GM12878 (cell line): ENCODE measurements around the gene PTGFRN. TPM values are rescaled to one million over a fixed set of nuclear protein-coding genes. Genes with fewer than 3 reads are reported as not detected.

ENCODE experiments used
- ATAC-seq: fragments of 200-7000 bp; cut with Tn5 transposase; 3 replicates; pipeline ENCODE4 v1.9.1; 2020; ENCODE audit warnings: mild to moderate bottlenecking, moderate library complexity
- BruUV-seq: library from RNA; stranded (reverse); fragments of 400-500 nt; replicated peaks from 2 replicates; lab custom pipeline; 2021; lab: Mats Ljungman, UMichigan
- CTCF ChIA-PET: fragments of 300-600 bp; sonication (Branson Sonifier 250); formaldehyde crosslinking; extraction: SDS; loops from one replicate; lab custom pipeline; 2021; ENCODE audit warnings: inconsistent platforms; lab: Yijun Ruan, JAX
- POLR2A ChIA-PET: fragments of 350-600 bp; formaldehyde crosslinking; extraction: SDS; loops from one replicate; lab custom pipeline; 2021; ENCODE audit warnings: inconsistent platforms; lab: Charles Lee
- RAD21 ChIA-PET: fragments of 300-600 bp; sonication (Branson Sonifier 250); formaldehyde crosslinking; loops from one replicate; lab custom pipeline; 2023; ENCODE audit warnings: antibody characterized with exemption; ENCODE audit not compliant: unreplicated experiment; lab: Charles Lee
- SMC1A ChIA-PET: fragments of 300-600 bp; sonication (Branson Sonifier 250); formaldehyde crosslinking; loops from one replicate; lab custom pipeline; 2023; ENCODE audit not compliant: unreplicated experiment, uncharacterized antibody; lab: Charles Lee
- DNase-seq: peaks from one replicate; pipeline ENCODE4 v3.0.0-alpha.2; 2011; ENCODE audit warnings: low read depth, low spot score
- FAIRE-seq: peaks from 3 replicates; lab custom pipeline; 2011; peaks lifted over from hg19 to GRCh38; lab: Jason Lieb, UNC
- H2AFZ ChIP-seq: 2 replicates; pipeline ENCODE4 v1.6.0; 2011; ENCODE audit warnings: low read depth, low read length, control low read depth; ENCODE audit not compliant: control insufficient read depth
- H3K27ac ChIP-seq: 2 replicates; pipeline ENCODE4 v1.5.1; 2011; ENCODE audit warnings: control low read depth; ENCODE audit not compliant: control insufficient read depth, insufficient read depth
- H3K27me3 ChIP-seq, 2 experiments: replicated peaks in 1 of 2; 2 replicates each; pipeline versions ENCODE4 v1.6.0 to v1.6.1; 2011; ENCODE audit warnings: low read length in 1 of 2; ENCODE audit not compliant: control insufficient read depth in 2 of 2, insufficient read depth in 2 of 2
- H3K36me3 ChIP-seq, 2 experiments: 2 replicates each; pipeline ENCODE4 v1.5.1; 2011; ENCODE audit warnings: low read length in 1 of 2; ENCODE audit not compliant: control insufficient read depth in 2 of 2, insufficient read depth in 2 of 2
- H3K4me1 ChIP-seq: 2 replicates; pipeline ENCODE4 v1.6.1; 2011; ENCODE audit warnings: mild to moderate bottlenecking, low read length, moderate library complexity, mixed read lengths; ENCODE audit not compliant: control insufficient read depth, insufficient read depth
- H3K4me2 ChIP-seq: 2 replicates; pipeline ENCODE4 v1.6.0; 2011; ENCODE audit warnings: control low read depth; ENCODE audit not compliant: control insufficient read depth, insufficient read depth
- H3K4me3 ChIP-seq: fragments of 200-600 bp; sonication (generic); 2 replicates; pipeline ENCODE4 v1.5.1; 2016
- H3K79me2 ChIP-seq: 2 replicates; pipeline ENCODE4 v1.6.0; 2011; ENCODE audit warnings: low read length; ENCODE audit not compliant: control insufficient read depth, insufficient read depth
- H3K9ac ChIP-seq: 2 replicates; pipeline ENCODE4 v1.8.0; 2011; ENCODE audit warnings: low read length, control low read depth, mixed read lengths; ENCODE audit not compliant: control insufficient read depth, insufficient read depth
- H3K9me3 ChIP-seq: replicated peaks from 3 replicates; pipeline ENCODE4 v1.5.1; 2011; ENCODE audit warnings: mild to moderate bottlenecking, low read length; ENCODE audit not compliant: control insufficient read depth, insufficient read depth
- H4K20me1 ChIP-seq: 2 replicates; pipeline ENCODE4 v1.6.0; 2011; ENCODE audit not compliant: control insufficient read depth, insufficient read depth
- LARP7 ChIP-seq: fragments of 450-650 bp; IDR thresholded peaks from 2 replicates; pipeline ENCODE4 v1.6.1; 2017; ENCODE audit warnings: mild to moderate bottlenecking
- SP1 ChIP-seq: IDR thresholded peaks from one replicate; pipeline ENCODE4 v1.6.1; 2011; ENCODE audit warnings: low read depth, low read length
- SREBF1 ChIP-seq: IDR thresholded peaks from 2 replicates; pipeline ENCODE4 v1.6.1; 2012; ENCODE audit warnings: mild to moderate bottlenecking, low read length
- SREBF2 ChIP-seq: IDR thresholded peaks from 2 replicates; pipeline ENCODE4 v1.6.1; 2012; ENCODE audit warnings: mild to moderate bottlenecking, low read length
- WGBS: methylation state at CpG from one replicate; pipeline ENCODE4 v1.1.6; 2016; ENCODE audit warnings: low lambda C conversion rate; ENCODE audit not compliant: insufficient replicate concordance, insufficient coverage; ENCODE audit errors: missing lambda C conversion rate; 5-methylcytosine and 5-hydroxymethylcytosine counted together
- in situ Hi-C: fragments of 300-500 bp; cut with MboI; formaldehyde crosslinking; loops from 9 replicates; pipeline ENCODE4 v1.14.3; 2018; ENCODE audit warnings: mixed read lengths
- intact Hi-C: fragments of 100-400 bp; cut with micrococcal nuclease; formaldehyde crosslinking; loops from one replicate; pipeline ENCODE4 v1.14.2; 2022; ENCODE audit not compliant: unreplicated experiment
- polyA plus RNA-seq, 11 experiments: library from polyadenylated mRNA; depleted of rRNA in 4 of 11; unstranded in 6 of 11; stranded (reverse) in 5 of 11; fragments of >200 nt; fragmentation: Nextera tagmentation in 4 of 11; fragmentation: Illumina TruSeq in 1 of 11; extraction: Ambion mirVana in 4 of 11; extraction: Trizol in 1 of 11; gene quantifications; 1 replicate in 1 of 11; 2 replicates in 10 of 11; pipeline versions ENCODE4 v1.2.1 to v1.2.3, GENCODE V29; 2011 to 2016; ENCODE audit warnings: inconsistent platforms in 2 of 11, missing spikeins in 2 of 11, low read depth in 1 of 11
- total RNA-seq, 4 experiments: library from RNA; depleted of rRNA in 3 of 4; stranded (reverse); fragments of >200 nt in 3 of 4; fragmentation: Illumina TruSeq in 1 of 4; extraction: Trizol in 1 of 4; gene quantifications; 2 replicates each; pipeline versions ENCODE4 v1.2.1 to v1.2.3, GENCODE V29; 2013 to 2021

PTGFRN gene
- total and polyA plus RNA-seq, 10 of the 15 experiments (the other 5 are each of a cell fraction or from before 2014, with no cell fraction given), result 2.7 to 8.3 (median 5.1) TPM

DNA sequence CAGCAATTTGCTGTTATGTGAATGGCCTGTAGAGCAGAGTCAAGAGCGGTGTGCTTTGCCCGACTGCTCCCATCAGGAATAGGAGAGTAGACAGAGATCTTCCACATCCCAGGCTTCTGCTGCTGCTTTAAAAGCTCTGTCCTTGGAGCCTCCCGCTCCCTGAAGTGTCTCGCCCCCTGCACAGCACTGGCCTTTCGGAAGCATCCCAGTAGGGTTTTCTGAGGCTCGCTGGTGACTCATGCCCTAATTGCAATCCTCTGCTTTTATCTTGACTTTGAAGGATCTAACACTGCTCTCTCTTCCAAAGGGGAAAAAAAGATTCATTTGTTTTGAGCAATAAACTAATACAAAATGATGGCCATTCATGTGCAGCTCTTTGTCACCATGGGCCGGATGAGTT lies 78.5 kb downstream of the PTGFRN start:
- Histone ChIP-seq H3K36me3 (no peaks in the 10 kb centered on the region), H3K4me2 (no peak overlapping the region), H3K27me3 (peaks cover 0 to 3% of the 10 kb centered on the region in 2 experiments; a peak in 2 of 4 replicates), H2AFZ (no peak overlapping the region), H3K4me3 (no peak overlapping the region), H3K79me2 (no peaks in the 10 kb centered on the region), H3K27ac (no peak overlapping the region), H3K4me1 (no peaks in the 10 kb centered on the region), H3K9ac (no peak overlapping the region), H4K20me1 (no peaks in the 10 kb centered on the region), H3K9me3 (no peaks in the 10 kb centered on the region)
- RAD21 ChIA-PET, result no interaction called here
- WGBS, result 73% methylated on average over 7 of the region's 7 CpGs
- in situ Hi-C loops (no loop called here), intact Hi-C loops (no loop called here)
- no peak for ATAC-seq
- CTCF ChIA-PET, result no interaction called here
- no TSS peak for BruUV-seq
- no peak for DNase-seq
- no peak for TF ChIP-seq LARP7
- TF ChIP-seq SP1, result no peak
- no peak for TF ChIP-seq SREBF1
- POLR2A ChIA-PET, result no interaction called here
- FAIRE-seq, result no peak
- SMC1A ChIA-PET, result no interaction called here

DNA sequence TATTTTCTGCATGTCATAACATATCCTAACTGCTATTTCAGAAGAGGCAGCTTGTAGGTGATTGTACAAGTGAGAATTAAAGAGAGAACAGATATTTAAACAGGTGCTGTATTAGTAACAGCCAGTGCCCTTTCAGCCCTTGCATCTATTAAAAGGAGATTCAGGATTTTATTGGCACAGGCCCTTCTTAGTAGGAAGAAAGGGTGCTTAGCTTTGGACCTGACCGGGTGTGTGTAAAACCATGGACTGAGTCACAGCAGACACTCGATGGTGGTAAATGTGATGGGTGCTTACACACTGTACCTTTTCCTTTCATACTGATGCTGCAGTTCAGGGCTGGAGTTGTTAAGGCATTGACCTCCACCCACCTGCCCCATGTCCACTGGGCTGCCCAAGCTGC lies 79.2 kb downstream of the PTGFRN start:
- POLR2A ChIA-PET, result no interaction called here

More for the DNA sequence above, 79.2 kb downstream of the PTGFRN start:
- 23% methylated on average over 2 of the region's 2 CpGs for WGBS
- H3K27me3 ChIP-seq, result peaks cover 0 to 3% of the 10 kb centered on the region in 2 experiments; a peak in 2 of 4 replicates
- TF ChIP-seq SREBF2, result no peak
- FAIRE-seq (no peak), ATAC-seq (no peak), DNase-seq (no peak)
- CTCF ChIA-PET, result no interaction called here
- no peaks in the 10 kb centered on the region for H3K9me3 ChIP-seq
- no peaks in the 10 kb centered on the region for H3K36me3 ChIP-seq
- H2AFZ ChIP-seq, result no peak overlapping the region
- H4K20me1 ChIP-seq, result no peaks in the 10 kb centered on the region
- H3K27ac ChIP-seq, result no peak overlapping the region
- SMC1A ChIA-PET, result no interaction called here
- H3K4me3 ChIP-seq, result no peak overlapping the region
- no peaks in the 10 kb centered on the region for H3K79me2 ChIP-seq
- intact Hi-C loops (no loop called here), in situ Hi-C loops (no loop called here)
- BruUV-seq, result no TSS peak
- RAD21 ChIA-PET, result no interaction called here
- H3K9ac ChIP-seq, result no peak overlapping the region
- H3K4me1 ChIP-seq, result no peaks in the 10 kb centered on the region
- H3K4me2 ChIP-seq, result no peak overlapping the region
